Activated T-cell treated with anti-CD3 and anti-CD28 coated beads, Interleukin-2, amount 50 U/mL, for 72 hours (primary cell): ENCODE data around the gene CMYA5. TPM values are rescaled to one million over a fixed set of nuclear protein-coding genes. Genes with fewer than 3 reads are reported as not detected.
A peak's percentile ranks its signal among the peaks of the same experiment; 100 is the strongest.
"Not testable (repeated sequence)": the region's sequence is repeated elsewhere in the genome, so short reads cannot be mapped to it uniquely, and the experiment has no call there.

Experiments
- ATAC-seq, 2 donors: fragments of 150-1000 bp; cut with Tn5 transposase; replicated peaks in 1 of 2; 2 replicates each; pipeline ENCODE4 v1.10.0; 2021; ENCODE audit warnings: moderate library complexity in 2 of 2, mild to moderate bottlenecking in 1 of 2
- DNase-seq, 2 donors: peaks; one replicate each; pipeline ENCODE4 v3.0.0; 2021 to 2022; ENCODE audit warnings: mixed read lengths in 1 of 2
- H3K27ac Mint-ChIP-seq: one replicate; pipeline ENCODE4 v1.8.0; 2022; ENCODE audit warnings: mild to moderate bottlenecking, moderate library complexity, mixed read lengths
- H3K27me3 Mint-ChIP-seq: one replicate; pipeline ENCODE4 v1.8.0; 2022; ENCODE audit warnings: low read depth, mixed read lengths
- H3K36me3 Mint-ChIP-seq, 2 donors: one replicate each; pipeline ENCODE4 v1.8.0; 2022; ENCODE audit warnings: mixed read lengths in 2 of 2, mild to moderate bottlenecking in 1 of 2; ENCODE audit not compliant: insufficient read depth in 2 of 2
- H3K4me1 Mint-ChIP-seq: one replicate; pipeline ENCODE4 v1.8.0; 2022; ENCODE audit warnings: low read depth, mixed read lengths
- H3K4me3 Mint-ChIP-seq, 2 donors: one replicate each; pipeline ENCODE4 v1.8.0; 2022; ENCODE audit warnings: mild to moderate bottlenecking in 2 of 2, mixed read lengths in 2 of 2, moderate library complexity in 2 of 2
- H3K9me3 Mint-ChIP-seq, 2 donors: one replicate each; pipeline ENCODE4 v1.8.0; 2022; ENCODE audit warnings: mixed read lengths in 2 of 2
- total RNA-seq, 2 donors: library from RNA; stranded (reverse); gene quantifications; one replicate each; pipeline ENCODE4 v1.2.3, GENCODE V29; 2022

CMYA5 gene
- total RNA-seq, 2 donors from 2014 or later: 0.31 to 0.32 TPM

- Mint-ChIP-seq H3K36me3 (no peaks in the 10 kb centered on the region), H3K9me3 (no peaks in the 10 kb centered on the region), H3K27me3 (peaks cover 15% of the 10 kb centered on the region), H3K4me1 (no peaks in the 10 kb centered on the region), H3K4me3 (no peak overlapping the region), H3K27ac (no peak overlapping the region)
- ATAC-seq (no peak), DNase-seq (no peak)
Observed at GRCh38 chr5:79743846-79744605, 54.4 kb downstream of the CMYA5 start.

GRCh38 chr5:79745255-79745654 lies 55.6 kb downstream of the CMYA5 start:
- Mint-ChIP-seq H3K27ac (no peak overlapping the region), H3K4me1 (no peaks in the 10 kb centered on the region), H3K27me3 (peaks cover 18% of the 10 kb centered on the region), H3K4me3 (no peak overlapping the region), H3K9me3 (no peaks in the 10 kb centered on the region), H3K36me3 (no peaks in the 10 kb centered on the region)
- DNase-seq: no peak
- no peak for ATAC-seq

- no peak overlapping the region for H3K4me3 Mint-ChIP-seq
- no peaks in the 10 kb centered on the region for H3K36me3 Mint-ChIP-seq
- peaks cover 26% of the 10 kb centered on the region for H3K27me3 Mint-ChIP-seq
- ATAC-seq (no peak), DNase-seq (no peak)
- H3K4me1 Mint-ChIP-seq: no peaks in the 10 kb centered on the region
- H3K27ac Mint-ChIP-seq: no peak overlapping the region
- H3K9me3 Mint-ChIP-seq: no peaks in the 10 kb centered on the region
Observed at GRCh38 chr5:79746642-79747569, 57.3 kb downstream of the CMYA5 start.

GRCh38 chr5:79750611-79751510 lies 61.2 kb downstream of the CMYA5 start:
- Mint-ChIP-seq H3K27ac (no peak overlapping the region), H3K27me3 (peaks cover 26% of the 10 kb centered on the region), H3K4me1 (peaks cover 4% of the 10 kb centered on the region), H3K9me3 (no peaks in the 10 kb centered on the region), H3K36me3 (no peaks in the 10 kb centered on the region), H3K4me3 (no peak overlapping the region)
- ATAC-seq (no peak), DNase-seq (no peak)

- peaks cover 18% of the 10 kb centered on the region for H3K27me3 Mint-ChIP-seq
- H3K4me3 Mint-ChIP-seq: no peak overlapping the region
- no peak overlapping the region for H3K27ac Mint-ChIP-seq
- H3K9me3 Mint-ChIP-seq: no peaks in the 10 kb centered on the region
- H3K36me3 Mint-ChIP-seq: no peaks in the 10 kb centered on the region
- DNase-seq: no peak
- peaks cover 4% of the 10 kb centered on the region for H3K4me1 Mint-ChIP-seq
- no peak for ATAC-seq
Observed at GRCh38 chr5:79753092-79753491, 63.5 kb downstream of the CMYA5 start.

GRCh38 chr5:79753877-79754645 lies 64.4 kb downstream of the CMYA5 start:
- ATAC-seq: no peak
- H3K27ac Mint-ChIP-seq: no peak overlapping the region
- H3K9me3 Mint-ChIP-seq: no peaks in the 10 kb centered on the region
- H3K4me1 Mint-ChIP-seq: peaks cover 4% of the 10 kb centered on the region
- peaks cover 18% of the 10 kb centered on the region for H3K27me3 Mint-ChIP-seq
- H3K36me3 Mint-ChIP-seq: no peaks in the 10 kb centered on the region
- DNase-seq: no peak
- no peak overlapping the region for H3K4me3 Mint-ChIP-seq

- DNase-seq: no peak
- no peaks in the 10 kb centered on the region for H3K36me3 Mint-ChIP-seq
- no peak overlapping the region for H3K4me3 Mint-ChIP-seq
- peaks cover 4% of the 10 kb centered on the region for H3K4me1 Mint-ChIP-seq
- H3K27me3 Mint-ChIP-seq: peaks cover 15% of the 10 kb centered on the region
- no peak overlapping the region for H3K27ac Mint-ChIP-seq
- ATAC-seq: no peak
- no peaks in the 10 kb centered on the region for H3K9me3 Mint-ChIP-seq
Observed at GRCh38 chr5:79754865-79755555, 65.4 kb downstream of the CMYA5 start.

GRCh38 chr5:79756076-79756475 lies 66.4 kb downstream of the CMYA5 start:
- no peak overlapping the region for H3K4me3 Mint-ChIP-seq
- no peak overlapping the region for H3K27ac Mint-ChIP-seq
- ATAC-seq: no peak

GRCh38 chr5:79759436-79759835 lies 69.8 kb downstream of the CMYA5 start:
- H3K27me3 Mint-ChIP-seq: no peaks in the 10 kb centered on the region

More at GRCh38 chr5:79756076-79756475, 66.4 kb downstream of the CMYA5 start:
- H3K4me1 Mint-ChIP-seq: peaks cover 4% of the 10 kb centered on the region
- peaks cover 6% of the 10 kb centered on the region for H3K27me3 Mint-ChIP-seq
- no peak for DNase-seq
- H3K9me3 Mint-ChIP-seq: no peaks in the 10 kb centered on the region
- H3K36me3 Mint-ChIP-seq: no peaks in the 10 kb centered on the region

GRCh38 chr5:79759848-79760247 lies 70.2 kb downstream of the CMYA5 start:
- DNase-seq (no peak), ATAC-seq (no peak)
- H3K9me3 Mint-ChIP-seq: peaks cover 0 to 1% of the 10 kb centered on the region in 2 donors
- H3K27ac Mint-ChIP-seq: no peak overlapping the region
- no peak overlapping the region for H3K4me3 Mint-ChIP-seq
- no peaks in the 10 kb centered on the region for H3K4me1 Mint-ChIP-seq
- no peaks in the 10 kb centered on the region for H3K27me3 Mint-ChIP-seq
- H3K36me3 Mint-ChIP-seq: no peaks in the 10 kb centered on the region

More at GRCh38 chr5:79759436-79759835, 69.8 kb downstream of the CMYA5 start:
- ATAC-seq: no peak
- H3K27ac Mint-ChIP-seq: no peak overlapping the region
- H3K9me3 Mint-ChIP-seq: peaks cover 0 to 1% of the 10 kb centered on the region in 2 donors
- H3K4me3 Mint-ChIP-seq: no peak overlapping the region
- no peaks in the 10 kb centered on the region for H3K36me3 Mint-ChIP-seq
- H3K4me1 Mint-ChIP-seq: no peaks in the 10 kb centered on the region
- no peak for DNase-seq

GRCh38 chr5:79762929-79763328 lies 73.3 kb downstream of the CMYA5 start:
- ATAC-seq: no peak

GRCh38 chr5:79764147-79764546 lies 74.5 kb downstream of the CMYA5 start:
- not testable (repeated sequence) for H3K4me3 Mint-ChIP-seq, H3K9me3 Mint-ChIP-seq, ATAC-seq, H3K36me3 Mint-ChIP-seq, H3K27me3 Mint-ChIP-seq, H3K27ac Mint-ChIP-seq, DNase-seq, H3K4me1 Mint-ChIP-seq

More at GRCh38 chr5:79762929-79763328, 73.3 kb downstream of the CMYA5 start:
- peaks cover 5 to 6% of the 10 kb centered on the region in 2 donors for H3K9me3 Mint-ChIP-seq
- H3K36me3 Mint-ChIP-seq: peaks cover 0 to 6% of the 10 kb centered on the region in 2 donors
- H3K4me3 Mint-ChIP-seq: no peak overlapping the region
- no peak for DNase-seq
- no peaks in the 10 kb centered on the region for H3K27me3 Mint-ChIP-seq
- peak overlapping the region; percentile 3 for H3K27ac Mint-ChIP-seq
- H3K4me1 Mint-ChIP-seq: no peaks in the 10 kb centered on the region
